HCT116 (cell line): ENCODE measurements around the gene ALDH1L1. TPM values are rescaled to one million over a fixed set of nuclear protein-coding genes. Genes with fewer than 3 reads are reported as not detected.

Source experiments
- ATAC-seq: fragments of 200-7000 bp; cut with Tn5 transposase; 2 replicates; pipeline ENCODE4 v1.9.1; 2020; ENCODE audit warnings: mild to moderate bottlenecking, moderate library complexity
- BruUV-seq: library from RNA; stranded (reverse); fragments of 400-500 nt; replicated peaks from 2 replicates; lab custom pipeline; 2021; lab: Mats Ljungman, UMichigan
- CTCF ChIA-PET: fragments of 300-600 bp; sonication (Branson Sonifier 250); formaldehyde crosslinking; loops from one replicate; lab custom pipeline; 2021; ENCODE audit warnings: antibody characterized with exemption; lab: Charles Lee
- POLR2A ChIA-PET: fragments of 300-600, 350-600 bp; sonication (Branson Sonifier 250); formaldehyde crosslinking; loops from one replicate; lab custom pipeline; 2021; ENCODE audit warnings: antibody characterized with exemption; lab: Charles Lee
- RAD21 ChIA-PET, 2 experiments: fragments of 300-600 bp; sonication (Branson Sonifier 250); formaldehyde crosslinking; loops; one replicate each; lab custom pipeline; 2023; ENCODE audit warnings: low total read pairs in 2 of 2; ENCODE audit not compliant: uncharacterized antibody in 2 of 2, unreplicated experiment in 2 of 2, low non-redundant PET in 1 of 2; lab: Charles Lee
- DNase-seq: peaks from one replicate; pipeline ENCODE4 v3.0.0-alpha.2; 2010; ENCODE audit warnings: low read depth, low spot score
- H2AFZ ChIP-seq: fragments of 200-600 bp; shearing (Covaris generic), sonication (generic); 2 replicates; pipeline ENCODE4 v1.6.1; 2017; ENCODE audit warnings: low read depth, mixed run types, mixed read lengths, antibody characterized with exemption, low read length; ENCODE audit not compliant: poor library complexity, severe bottlenecking
- H3K27ac ChIP-seq: 2 replicates; pipeline ENCODE4 v1.5.1; 2012; ENCODE audit warnings: low read depth, low read length
- H3K27me3 ChIP-seq: fragments of 200-600 bp; sonication (generic); 2 replicates; pipeline ENCODE4 v1.6.1; 2016; ENCODE audit warnings: mixed run types, low read length, mixed read lengths; ENCODE audit not compliant: insufficient read depth
- H3K36me3 ChIP-seq, 2 experiments: fragments of 200-500 bp in 1 of 2; fragments of 200-600 bp in 1 of 2; sonication (Bioruptor generic) in 1 of 2; sonication (generic) in 1 of 2; 2 replicates each; pipeline versions ENCODE4 v1.5.1 to v1.6.1; 2014 to 2016; ENCODE audit warnings: low read length in 2 of 2, inconsistent platforms in 1 of 2, mixed read lengths in 1 of 2, mixed run types in 1 of 2; ENCODE audit not compliant: insufficient read depth in 2 of 2, control insufficient read depth in 1 of 2
- H3K4me1 ChIP-seq, 2 experiments: fragments of 200-600 bp in 1 of 2; sonication (generic) in 1 of 2; 2 replicates each; pipeline versions ENCODE4 v1.5.1 to v1.6.1; 2012 to 2017; ENCODE audit warnings: low read length in 2 of 2, inconsistent platforms in 1 of 2, mild to moderate bottlenecking in 1 of 2, mixed read lengths in 1 of 2, mixed run types in 1 of 2, moderate library complexity in 1 of 2; ENCODE audit not compliant: insufficient read depth in 2 of 2, control insufficient read depth in 1 of 2
- H3K4me2 ChIP-seq: fragments of 200-600 bp; sonication (generic); 2 replicates; pipeline ENCODE4 v1.6.1; 2017; ENCODE audit warnings: mixed run types, low read length, mixed read lengths
- H3K4me3 ChIP-seq, 2 experiments: fragments of 200-600 bp in 1 of 2; sonication (generic) in 1 of 2; replicated peaks in 1 of 2; 2 replicates each; pipeline ENCODE4 v1.5.1; 2011 to 2016; ENCODE audit warnings: low read length in 2 of 2, control low read depth in 1 of 2, low read depth in 1 of 2, mild to moderate bottlenecking in 1 of 2, mixed read lengths in 1 of 2, mixed run types in 1 of 2
- H3K79me2 ChIP-seq: fragments of 200-600 bp; sonication (generic); 2 replicates; pipeline ENCODE4 v1.6.1; 2017; ENCODE audit warnings: mild to moderate bottlenecking, mixed run types, low read length, moderate library complexity, mixed read lengths; ENCODE audit not compliant: insufficient read depth
- H3K9ac ChIP-seq: fragments of 200-600 bp; sonication (generic); 2 replicates; pipeline ENCODE4 v1.6.1; 2016; ENCODE audit warnings: low read length, mixed read lengths
- H3K9me2 ChIP-seq: fragments of 200-600 bp; sonication (generic), shearing (Covaris generic); 2 replicates; pipeline ENCODE4 v1.6.1; 2017; ENCODE audit warnings: mixed run types, mild to moderate bottlenecking, moderate library complexity; ENCODE audit not compliant: insufficient read depth
- H3K9me3 ChIP-seq, 2 experiments: fragments of 200-500 bp in 1 of 2; fragments of 200-600 bp in 1 of 2; sonication (Bioruptor generic) in 1 of 2; sonication (generic) in 1 of 2; 2 replicates each; pipeline ENCODE4 v1.6.1; 2014 to 2017; ENCODE audit warnings: low read length in 2 of 2, mixed read lengths in 2 of 2, inconsistent platforms in 1 of 2, low read depth in 1 of 2, mild to moderate bottlenecking in 1 of 2, mixed run types in 1 of 2, moderate library complexity in 1 of 2; ENCODE audit not compliant: control insufficient read depth in 1 of 2, insufficient read depth in 1 of 2
- H4K20me1 ChIP-seq: fragments of 200-600 bp; sonication (generic), shearing (Covaris generic); 2 replicates; pipeline ENCODE4 v1.6.1; 2017; ENCODE audit warnings: mixed run types, mild to moderate bottlenecking, moderate library complexity; ENCODE audit not compliant: insufficient read depth
- ATF3 ChIP-seq: IDR thresholded peaks from 2 replicates; pipeline ENCODE4 v1.6.1; 2012
- CBX3 ChIP-seq: IDR thresholded peaks from 2 replicates; pipeline ENCODE4 v1.6.1; 2012; ENCODE audit warnings: low read depth
- CEBPB ChIP-seq: IDR thresholded peaks from 2 replicates; pipeline ENCODE4 v1.6.1; 2012; ENCODE audit warnings: low read depth
- CTCF ChIP-seq, 3 experiments: fragments of 200-600 bp in 1 of 3; sonication (generic) in 1 of 3; IDR thresholded peaks in 2 of 3; conservative IDR thresholded peaks in 1 of 3; 2 replicates each; pipeline ENCODE4 v1.5.1; 2012 to 2017; ENCODE audit warnings: low read depth in 2 of 3, low read length in 2 of 3, antibody characterized with exemption in 1 of 3, borderline replicate concordance in 1 of 3, control low read depth in 1 of 3, mild to moderate bottlenecking in 1 of 3, mixed read lengths in 1 of 3, mixed run types in 1 of 3, moderate library complexity in 1 of 3; ENCODE audit not compliant: insufficient read depth in 1 of 3
- EGR1 ChIP-seq: IDR thresholded peaks from 2 replicates; pipeline ENCODE4 v1.6.1; 2012; ENCODE audit warnings: low read depth
- ELF1 ChIP-seq: IDR thresholded peaks from 2 replicates; pipeline ENCODE4 v1.6.1; 2012; ENCODE audit warnings: low read depth, borderline replicate concordance
- EZH2 ChIP-seq: fragments of 200-600 bp; sonication (generic); IDR thresholded peaks from 2 replicates; pipeline ENCODE4 v1.6.1; 2017; ENCODE audit warnings: antibody characterized with exemption, mixed run types
- EZH2phosphoT487 ChIP-seq: fragments of 200-600 bp; IDR thresholded peaks from 2 replicates; pipeline ENCODE4 v1.6.1; 2018; ENCODE audit warnings: antibody characterized with exemption, borderline replicate concordance
- FOSL1 ChIP-seq: IDR thresholded peaks from 2 replicates; pipeline ENCODE4 v1.6.1; 2012; ENCODE audit warnings: low read depth
- MAX ChIP-seq: IDR thresholded peaks from 2 replicates; pipeline ENCODE4 v1.6.1; 2012
- POLR2AphosphoS5 ChIP-seq: IDR thresholded peaks from 2 replicates; pipeline ENCODE4 v1.6.1; 2011; ENCODE audit warnings: mild to moderate bottlenecking, low read depth, low read length, moderate library complexity
- RAD21 ChIP-seq: IDR thresholded peaks from 2 replicates; pipeline ENCODE4 v1.6.1; 2012; ENCODE audit warnings: low read depth, mild to moderate bottlenecking
- SIN3A ChIP-seq: IDR thresholded peaks from 2 replicates; pipeline ENCODE4 v1.6.1; 2012; ENCODE audit warnings: low read depth
- SP1 ChIP-seq: IDR thresholded peaks from 2 replicates; pipeline ENCODE4 v1.6.1; 2012; ENCODE audit warnings: low read depth
- SRF ChIP-seq: IDR thresholded peaks from 2 replicates; pipeline ENCODE4 v1.6.1; 2012; ENCODE audit warnings: low read depth
- TCF7L2 ChIP-seq: IDR thresholded peaks from 2 replicates; pipeline ENCODE4 v1.7.0; 2011; ENCODE audit warnings: borderline replicate concordance, inconsistent platforms; ENCODE audit not compliant: insufficient read depth, insufficient read length; ENCODE audit errors: extremely low read depth
- YY1 ChIP-seq: IDR thresholded peaks from 2 replicates; pipeline ENCODE4 v1.6.1; 2011; ENCODE audit warnings: low read length, low read depth, moderate library complexity, mild to moderate bottlenecking; ENCODE audit not compliant: insufficient replicate concordance; ENCODE audit errors: extremely low read depth
- ZFX ChIP-seq: fragments of 450-650 bp; IDR thresholded peaks from 2 replicates; pipeline ENCODE4 v1.6.1; 2017
- ZNF274 ChIP-seq: fragments of 200-500 bp; sonication (Bioruptor generic); IDR thresholded peaks from 2 replicates; pipeline ENCODE4 v1.6.1; 2014; ENCODE audit warnings: mild to moderate bottlenecking, low read depth, low read length, inconsistent platforms
- intact Hi-C: fragments of 100-400 bp; cut with micrococcal nuclease; formaldehyde crosslinking; loops from 2 replicates; pipeline ENCODE4 v1.10.0; 2022
- total RNA-seq: library from RNA; stranded (reverse); gene quantifications from one replicate; pipeline ENCODE4 v1.2.1, GENCODE V29; 2021; ENCODE audit not compliant: unreplicated experiment

Gene ALDH1L1
- total RNA-seq, 1 experiment from 2014 or later, result 0.81 TPM

DNA sequence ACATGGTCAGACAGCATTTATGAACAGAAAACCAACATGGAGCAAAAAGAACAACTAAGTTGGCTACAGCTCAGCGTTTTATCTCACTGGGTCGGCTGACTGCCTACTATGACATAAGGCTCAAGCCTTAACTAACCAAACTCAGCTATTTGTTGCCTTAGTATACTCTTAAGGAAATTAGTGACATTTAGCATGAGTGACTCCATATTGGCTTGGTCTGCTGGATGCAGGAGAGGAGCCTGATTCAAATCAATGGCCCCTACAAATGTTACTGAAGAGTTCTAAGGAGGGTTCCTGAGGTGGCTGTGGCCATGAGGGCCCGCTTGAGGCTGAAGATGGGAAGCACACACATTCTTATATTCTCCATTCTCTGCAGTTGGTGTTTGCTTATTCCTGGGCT is 20.1 kb upstream of the ALDH1L1 start:
- no peak for ATAC-seq
- Histone ChIP-seq H4K20me1 (no peaks in the 10 kb centered on the region), H3K9me3 (no peaks in the 10 kb centered on the region; a peak in 1 of 4 replicates), H3K9ac (no peak overlapping the region), H3K9me2 (no peaks in the 10 kb centered on the region), H2AFZ (no peak overlapping the region), H3K4me3 (no peak overlapping the region), H3K4me1 (0 out of 4 replicates have a peak, but pooled peaks cover 0 to 4% of the 10 kb centered on the region in 2 experiments), H3K36me3 (no peaks in the 10 kb centered on the region), H3K4me2 (no peak overlapping the region), H3K27ac (no peak overlapping the region), H3K79me2 (no peaks in the 10 kb centered on the region), H3K27me3 (no peaks in the 10 kb centered on the region)
- no peak for TF ChIP-seq CTCF (IDR thresholded peaks at IDR 0.05 in 2 of 3, conservative IDR thresholded peaks at IDR 0.05 in 1 of 3; ENCODE audit: borderline replicate concordance in 1 of 3, insufficient read depth in 1 of 3, low read depth in 2 of 3, low read length in 2 of 3)
- no peak for TF ChIP-seq MAX
- no peak for TF ChIP-seq ATF3
- no peak for TF ChIP-seq ZNF274
- TF ChIP-seq SIN3A, result no peak
- no peak for TF ChIP-seq ZFX
- no peak for TF ChIP-seq FOSL1
- RAD21 ChIA-PET, result no interaction called here
- intact Hi-C loops, result no loop called here
- POLR2A ChIA-PET, result no interaction called here
- CTCF ChIA-PET, result no interaction called here
- BruUV-seq, result no TSS peak
- no peak for DNase-seq

- Histone ChIP-seq H2AFZ (no peak overlapping the region), H3K9me2 (no peaks in the 10 kb centered on the region), H3K9me3 (peaks cover 0 to 4% of the 10 kb centered on the region in 2 experiments; a peak in 2 of 4 replicates), H3K27me3 (no peaks in the 10 kb centered on the region), H4K20me1 (no peaks in the 10 kb centered on the region), H3K4me1 (0 out of 4 replicates have a peak, but pooled peaks cover 0 to 4% of the 10 kb centered on the region in 2 experiments), H3K9ac (no peak overlapping the region), H3K4me3 (no peak overlapping the region), H3K4me2 (no peak overlapping the region), H3K36me3 (no peaks in the 10 kb centered on the region), H3K27ac (no peak overlapping the region), H3K79me2 (no peaks in the 10 kb centered on the region)
- no TSS peak for BruUV-seq
- RAD21 ChIA-PET, result no interaction called here
- DNase-seq (no peak), ATAC-seq (no peak)
- POLR2A ChIA-PET, result no interaction called here
- intact Hi-C loops, result loop anchor here (2.0 kb wide), 1 partner anchor 190 kb away; no protein-coding TSS in a partner anchor
- CTCF ChIA-PET, result interaction anchor here (1.3 to 3.3 kb wide), 2 partner anchors 8 to 60 kb away, joined by 4 to 15 read pairs; no protein-coding TSS in a partner anchor
- TF ChIP-seq POLR2AphosphoS5 (no peak), MAX (no peak), TCF7L2 (no peak), RAD21 (no peak), YY1 (no peak), SRF (no peak), EZH2phosphoT487 (no peak), EZH2 (no peak), EGR1 (no peak), CBX3 (no peak), SP1 (no peak), ZNF274 (no peak), ELF1 (no peak), CEBPB (no peak), ZFX (no peak)
Measured at GRCh38 chr3:126199256-126199655, 18.9 kb upstream of the ALDH1L1 start.
